ACC112 (cell line): Measurements from ENCODE around the gene RAB7A.
A peak's percentile ranks its signal among the peaks of the same experiment; 100 is the strongest.

Source experiments
- H2AFZ ChIP-seq: fragments of 200-600 bp; sonication (generic); one replicate; pipeline ENCODE4 v1.6.0; 2017; ENCODE audit warnings: antibody characterized with exemption, low read length; ENCODE audit not compliant: unreplicated experiment
- H3K27ac ChIP-seq: fragments of 200-600 bp; sonication (generic); 2 replicates; pipeline ENCODE4 v1.5.1; 2014; ENCODE audit warnings: low read depth, mild to moderate bottlenecking, antibody characterized with exemption, low read length, moderate library complexity
- H3K27me3 ChIP-seq: fragments of 200-600 bp; sonication (generic); 2 replicates; pipeline ENCODE4 v1.6.1; 2014; ENCODE audit warnings: mild to moderate bottlenecking, antibody characterized with exemption, low read length, moderate library complexity, mixed read lengths; ENCODE audit not compliant: insufficient read depth
- H3K36me3 ChIP-seq: fragments of 200-600 bp; sonication (generic); 2 replicates; pipeline ENCODE4 v1.6.1; 2016; ENCODE audit warnings: mild to moderate bottlenecking, antibody characterized with exemption, low read length, moderate library complexity, mixed read lengths; ENCODE audit not compliant: insufficient read depth
- H3K4me1 ChIP-seq: fragments of 200-600 bp; sonication (generic); one replicate; pipeline ENCODE4 v1.6.1; 2016; ENCODE audit warnings: low read length, mixed read lengths; ENCODE audit not compliant: insufficient read depth, unreplicated experiment, control insufficient read depth
- H3K4me3 ChIP-seq: fragments of 200-600 bp; sonication (generic); 2 replicates; pipeline ENCODE4 v1.5.1; 2014; ENCODE audit warnings: mild to moderate bottlenecking, low read depth, low read length
- H3K79me2 ChIP-seq: fragments of 200-600 bp; sonication (generic); one replicate; pipeline ENCODE4 v1.6.0; 2016; ENCODE audit warnings: low read length; ENCODE audit not compliant: control insufficient read depth, unreplicated experiment, insufficient read depth

RAB7A gene

DNA sequence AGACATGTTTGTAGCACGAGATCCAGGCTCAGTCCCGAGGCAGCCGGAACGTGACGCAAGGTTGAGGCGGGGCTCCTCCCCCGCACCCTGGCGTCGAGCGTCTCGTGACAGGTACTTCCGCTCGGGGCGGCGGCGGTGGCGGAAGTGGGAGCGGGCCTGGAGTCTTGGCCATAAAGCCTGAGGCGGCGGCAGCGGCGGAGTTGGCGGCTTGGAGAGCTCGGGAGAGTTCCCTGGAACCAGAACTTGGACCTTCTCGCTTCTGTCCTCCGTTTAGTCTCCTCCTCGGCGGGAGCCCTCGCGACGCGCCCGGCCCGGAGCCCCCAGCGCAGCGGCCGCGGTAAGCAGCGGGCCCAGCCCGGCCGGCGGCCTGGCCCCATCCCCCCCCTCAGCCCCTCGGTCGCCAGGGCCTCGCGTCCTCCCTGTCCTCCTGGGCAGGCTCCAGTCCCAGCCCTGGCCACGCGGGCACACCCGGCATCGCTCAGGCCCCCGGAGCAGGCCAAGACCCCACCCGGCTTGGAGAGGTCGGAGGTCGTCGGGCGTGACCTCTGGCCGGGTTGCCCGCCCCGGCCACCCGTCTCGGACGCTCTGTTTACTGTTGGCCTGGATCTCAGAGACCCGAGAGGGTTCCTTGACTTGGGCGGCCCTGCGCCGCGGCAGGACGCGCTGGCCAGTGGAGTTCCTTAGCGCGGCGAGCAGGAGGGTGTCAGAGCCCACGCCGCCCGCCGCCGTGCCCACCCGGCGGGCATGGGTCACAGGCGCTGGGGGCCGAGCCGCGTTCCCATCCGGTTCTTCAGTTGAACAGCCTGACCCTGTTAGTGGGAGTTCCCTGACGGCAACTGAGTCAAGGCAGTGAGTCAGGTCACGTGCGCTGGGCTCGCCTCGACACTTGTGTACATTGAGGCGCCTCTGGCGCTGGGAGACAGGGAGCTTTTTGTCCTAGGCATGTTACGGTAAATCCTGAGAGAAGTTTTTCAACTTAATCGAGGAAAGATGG, at the start of gene RAB7A:
Gene RAB7A (plus strand): TSS at position 161 of the 994 bp plus-strand sequence. CDS start 69,185 bp downstream, outside the sequence.
- H3K36me3 ChIP-seq: 0 out of 2 replicates have a peak, but pooled peaks cover 3% of the 10 kb centered on the region
- 0 out of 2 replicates have a peak, but pooled peaks cover 5% of the 10 kb centered on the region for H3K27me3 ChIP-seq
- peaks cover 58% of the 10 kb centered on the region for H3K79me2 ChIP-seq
- H2AFZ ChIP-seq: peak within 1 kb of the TSS; percentile 78
- peak within 1 kb of the TSS; percentile 84 for H3K4me3 ChIP-seq
- H3K4me1 ChIP-seq: peaks cover 15% of the 10 kb centered on the region
- H3K27ac ChIP-seq: peak within 1 kb of the TSS; percentile 90

DNA sequence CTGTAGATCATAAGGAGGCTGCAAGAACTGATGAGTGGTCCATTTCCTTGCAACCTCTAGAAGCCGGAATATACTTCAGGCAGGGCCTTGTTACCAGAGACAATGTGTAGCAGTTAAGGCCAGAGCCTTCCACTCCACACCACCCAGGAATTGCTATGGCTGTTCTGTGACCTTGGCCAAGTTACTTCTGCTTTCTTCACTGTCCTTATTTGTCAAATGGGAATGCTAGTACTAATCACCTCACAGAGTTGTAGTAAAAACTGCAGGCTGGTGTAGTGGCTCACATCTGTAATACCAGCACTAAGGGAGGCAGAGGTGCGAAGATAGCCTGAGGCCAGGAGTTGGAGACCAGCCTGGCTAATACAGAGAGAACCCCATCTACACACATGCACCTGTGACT, 46.6 kb upstream of the RAB7A start:
- Histone ChIP-seq H3K79me2 (no peaks in the 10 kb centered on the region), H3K4me1 (peaks cover 5% of the 10 kb centered on the region), H3K36me3 (no peaks in the 10 kb centered on the region), H3K27me3 (no peaks in the 10 kb centered on the region), H2AFZ (no peak overlapping the region), H3K27ac (no peak overlapping the region), H3K4me3 (no peak overlapping the region)

DNA sequence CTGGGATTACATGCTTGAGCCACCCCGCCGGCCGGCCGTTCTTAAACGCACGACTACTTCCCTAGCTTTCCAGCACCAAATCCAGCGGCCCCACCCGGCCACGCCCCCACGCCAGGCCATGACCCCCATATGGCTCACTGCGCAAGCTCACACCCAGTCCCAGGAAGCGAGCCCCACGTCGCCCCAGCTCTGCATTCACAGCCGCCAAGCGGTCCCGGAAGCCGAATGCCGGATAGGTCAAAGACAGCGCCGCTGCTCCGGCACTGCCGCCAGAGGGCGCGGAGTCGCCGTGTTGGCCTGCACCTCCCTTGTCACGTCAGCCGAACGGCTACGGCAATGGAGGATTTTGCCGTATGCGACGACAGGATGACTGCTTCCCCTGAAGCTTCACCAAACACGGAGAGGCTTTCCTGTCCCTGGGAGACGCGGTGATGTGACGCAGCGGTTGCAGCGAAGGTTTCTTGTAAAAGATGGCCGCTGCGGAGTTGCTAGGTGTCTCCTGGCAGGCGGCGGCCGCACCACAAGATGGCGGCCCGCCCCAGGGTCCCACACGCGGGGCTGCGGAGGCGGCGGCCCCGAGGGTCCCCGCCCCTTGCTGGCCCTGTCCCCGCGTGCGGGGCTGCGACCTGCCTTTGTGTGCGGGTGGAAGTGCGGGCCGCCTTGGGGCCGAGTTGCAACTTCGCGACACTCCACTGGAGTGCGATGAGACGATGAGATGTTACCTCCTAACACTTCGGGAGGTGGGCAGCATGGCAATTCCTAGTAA, 45.2 kb upstream of the RAB7A start:
- Histone ChIP-seq H3K79me2 (no peaks in the 10 kb centered on the region), H3K4me1 (peaks cover 5% of the 10 kb centered on the region), H3K4me3 (peak overlapping the region; percentile 76), H2AFZ (peak overlapping the region; percentile 97), H3K36me3 (no peaks in the 10 kb centered on the region), H3K27me3 (no peaks in the 10 kb centered on the region), H3K27ac (peak overlapping the region; percentile 83)

DNA sequence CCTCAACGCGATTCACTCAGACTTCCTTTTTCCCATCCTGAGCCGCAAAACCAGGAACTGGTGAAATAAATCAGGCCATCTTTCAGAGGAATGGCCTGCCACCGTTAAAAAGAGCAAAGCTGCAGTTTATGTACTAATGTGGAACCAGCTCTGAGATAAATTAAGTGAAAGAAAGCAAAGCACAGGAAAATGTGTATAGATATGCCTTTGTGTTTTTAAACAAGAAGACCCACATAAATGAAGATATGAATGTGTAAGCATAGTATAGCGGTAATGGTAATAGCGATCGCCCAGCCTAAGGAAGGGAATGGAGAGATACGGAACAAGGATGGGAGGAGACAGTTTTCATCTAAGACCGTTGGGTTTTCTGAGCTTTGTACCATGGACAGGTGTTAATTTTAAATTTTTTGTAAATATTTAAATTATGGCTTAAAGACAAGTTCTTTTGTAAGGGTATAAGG, 44.6 kb upstream of the RAB7A start:
- peak overlapping the region; percentile 76 for H3K4me3 ChIP-seq
- no peaks in the 10 kb centered on the region for H3K36me3 ChIP-seq
- H3K79me2 ChIP-seq: no peaks in the 10 kb centered on the region
- no peaks in the 10 kb centered on the region for H3K27me3 ChIP-seq
- peaks cover 5% of the 10 kb centered on the region for H3K4me1 ChIP-seq
- peak overlapping the region; percentile 83 for H3K27ac ChIP-seq
- peak overlapping the region; percentile 97 for H2AFZ ChIP-seq

DNA sequence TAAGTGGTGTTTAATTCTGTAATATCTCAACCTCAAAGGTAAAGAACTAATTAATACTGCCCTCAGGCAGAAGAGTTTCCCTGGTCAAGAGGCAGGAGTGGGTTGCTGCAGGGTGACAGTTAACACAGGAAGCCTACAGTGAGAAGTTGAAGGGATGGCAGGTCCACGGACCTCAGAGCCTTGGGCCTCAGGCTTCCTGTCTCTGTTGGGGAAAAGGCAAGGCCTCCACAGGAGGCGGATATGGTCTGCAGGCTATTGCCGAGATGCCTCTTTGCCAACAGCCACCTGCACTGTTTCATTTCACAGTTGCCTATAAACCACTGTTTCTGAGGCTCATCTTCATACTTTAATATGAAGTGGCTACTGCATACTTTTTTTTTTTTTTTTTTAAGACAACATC, 42.0 kb upstream of the RAB7A start:
- Histone ChIP-seq H3K4me1 (peaks cover 5% of the 10 kb centered on the region), H3K27ac (no peak overlapping the region), H3K4me3 (no peak overlapping the region), H2AFZ (no peak overlapping the region), H3K79me2 (no peaks in the 10 kb centered on the region), H3K27me3 (no peaks in the 10 kb centered on the region), H3K36me3 (no peaks in the 10 kb centered on the region)

DNA sequence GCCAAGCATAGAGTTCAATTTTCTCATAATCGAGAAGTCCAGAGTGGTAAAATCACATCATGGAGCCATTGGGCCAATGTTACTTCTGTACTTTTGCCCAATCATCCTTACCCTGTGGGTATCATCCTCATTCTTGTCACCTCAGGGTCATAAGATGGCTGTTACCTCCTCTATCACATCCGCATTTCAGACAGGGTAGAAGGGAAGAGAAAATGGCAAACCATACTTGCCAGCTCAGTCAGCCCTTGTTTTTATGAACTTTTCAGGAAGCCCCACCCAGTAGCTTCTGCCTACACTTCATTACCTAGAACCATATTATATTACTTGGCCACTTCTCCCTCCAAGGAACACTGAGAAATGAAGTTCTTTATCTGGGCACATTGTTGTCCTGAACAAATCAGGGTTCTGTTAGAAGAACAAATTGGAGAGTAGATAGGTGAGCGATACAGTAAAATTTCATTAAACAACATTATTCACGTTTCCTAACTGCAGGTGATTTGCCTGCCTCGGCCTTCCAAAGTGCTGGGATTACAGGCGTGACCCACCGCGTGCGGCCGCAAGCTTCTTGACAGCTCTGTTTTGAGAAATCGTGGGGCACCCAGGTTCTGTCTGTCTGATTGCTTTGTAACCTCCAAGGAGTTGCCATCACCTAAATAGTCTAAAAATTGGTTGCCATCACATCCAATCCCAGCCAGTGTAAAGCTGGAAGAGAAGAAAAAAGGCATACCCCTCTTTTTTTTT, 40.8 kb upstream of the RAB7A start:
- H3K79me2 ChIP-seq: no peaks in the 10 kb centered on the region

DNA sequence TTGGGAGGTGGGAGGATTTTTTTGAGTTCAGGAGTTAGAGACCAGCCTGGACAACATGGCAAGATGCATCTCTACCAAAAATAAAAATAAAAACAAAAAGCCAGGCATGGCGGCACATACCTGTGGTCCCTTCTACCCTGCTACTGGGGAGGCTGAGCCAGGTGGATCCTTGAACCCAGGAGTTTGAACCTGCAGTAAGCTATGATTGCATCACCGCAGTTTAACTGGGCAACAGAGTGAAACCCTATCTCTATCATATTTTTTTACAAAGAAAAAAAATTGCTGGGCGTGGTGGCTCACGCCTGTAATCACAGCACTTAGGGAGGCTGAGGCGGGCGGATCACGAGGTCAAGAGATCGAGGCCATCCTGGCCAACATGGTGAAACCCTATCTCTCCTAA, 39.5 kb upstream of the RAB7A start:
- Histone ChIP-seq H3K4me3 (no peak overlapping the region), H3K27ac (no peak overlapping the region), H3K4me1 (peaks cover 5% of the 10 kb centered on the region), H3K27me3 (no peaks in the 10 kb centered on the region), H3K79me2 (no peaks in the 10 kb centered on the region), H2AFZ (no peak overlapping the region), H3K36me3 (no peaks in the 10 kb centered on the region)

More for the DNA sequence above, 40.8 kb upstream of the RAB7A start:
- Histone ChIP-seq H3K27ac (no peak overlapping the region), H3K36me3 (no peaks in the 10 kb centered on the region), H2AFZ (no peak overlapping the region), H3K4me3 (no peak overlapping the region), H3K4me1 (peaks cover 5% of the 10 kb centered on the region), H3K27me3 (no peaks in the 10 kb centered on the region)

DNA sequence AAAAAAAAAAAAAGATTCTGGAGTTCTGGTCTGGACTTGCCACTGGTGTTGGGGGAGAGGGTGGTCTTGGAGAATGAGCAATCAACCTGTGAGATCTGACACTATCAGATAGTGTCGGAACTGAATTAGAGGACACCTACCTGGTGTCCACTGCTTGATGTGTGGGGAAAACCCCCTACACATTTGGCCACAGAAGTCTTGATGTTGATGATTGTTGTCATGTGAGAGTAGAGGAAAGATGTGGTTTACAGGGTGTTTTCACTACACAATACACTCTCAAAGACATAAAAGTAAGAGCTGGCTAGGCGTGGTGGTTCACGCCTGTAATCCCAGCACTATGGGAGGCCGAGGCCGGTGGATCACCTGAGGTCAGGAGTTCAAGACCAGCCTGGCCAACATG, 36.9 kb upstream of the RAB7A start:
- no peaks in the 10 kb centered on the region for H3K79me2 ChIP-seq
- no peaks in the 10 kb centered on the region for H3K4me1 ChIP-seq
- no peaks in the 10 kb centered on the region for H3K36me3 ChIP-seq
- no peak overlapping the region for H3K27ac ChIP-seq
- H3K4me3 ChIP-seq: no peak overlapping the region
- H2AFZ ChIP-seq: no peak overlapping the region
- no peaks in the 10 kb centered on the region for H3K27me3 ChIP-seq

DNA sequence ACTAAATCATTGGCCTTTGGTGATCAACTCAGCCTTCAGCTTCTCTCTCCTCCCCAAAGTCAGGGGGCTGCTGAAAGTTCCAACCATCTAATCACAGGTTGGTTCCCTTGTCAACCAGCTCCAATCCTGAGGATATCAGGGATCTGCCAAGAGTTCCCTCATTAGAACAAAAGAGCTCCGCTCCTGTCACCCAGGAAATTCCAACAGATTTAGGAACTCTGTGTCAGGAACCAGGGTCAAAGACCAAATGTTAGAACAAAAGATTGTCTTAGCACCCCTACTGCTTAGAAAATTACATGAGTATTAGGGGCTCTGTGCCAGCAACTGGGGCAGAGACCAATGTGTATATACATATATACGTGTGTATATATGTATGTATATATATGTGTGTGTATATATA, 32.3 kb upstream of the RAB7A start:
- no peaks in the 10 kb centered on the region for H3K79me2 ChIP-seq
- H3K27me3 ChIP-seq: no peaks in the 10 kb centered on the region
- H3K36me3 ChIP-seq: no peaks in the 10 kb centered on the region
- H3K4me1 ChIP-seq: no peaks in the 10 kb centered on the region
- no peak overlapping the region for H2AFZ ChIP-seq
- H3K4me3 ChIP-seq: no peak overlapping the region
- H3K27ac ChIP-seq: no peak overlapping the region

DNA sequence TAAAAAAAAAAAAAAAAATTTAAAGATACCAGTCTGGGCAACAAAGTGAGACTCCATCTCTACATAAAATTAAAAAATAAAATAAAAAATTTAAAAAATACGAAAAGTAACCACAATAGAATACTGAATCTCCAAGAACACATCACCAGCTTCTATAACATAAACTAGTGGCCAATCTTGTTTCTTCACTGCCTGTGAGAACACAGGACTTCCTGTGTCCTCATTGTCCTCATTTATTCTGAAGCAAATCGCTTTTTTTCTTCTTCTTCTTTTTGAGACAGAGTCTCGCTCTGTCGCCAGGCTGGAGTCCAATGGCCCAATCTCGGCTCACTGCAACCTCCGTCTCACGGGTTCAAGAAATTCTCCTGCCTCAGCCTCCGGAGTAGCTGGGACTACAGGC, 28.6 kb upstream of the RAB7A start:
- no peaks in the 10 kb centered on the region for H3K79me2 ChIP-seq
- H3K27me3 ChIP-seq: no peaks in the 10 kb centered on the region
- H2AFZ ChIP-seq: no peak overlapping the region
- no peak overlapping the region for H3K27ac ChIP-seq
- no peaks in the 10 kb centered on the region for H3K36me3 ChIP-seq
- no peak overlapping the region for H3K4me3 ChIP-seq
- H3K4me1 ChIP-seq: no peaks in the 10 kb centered on the region
